Brain pericyte (primary cell): ENCODE data around the gene LLPH.
A peak's percentile ranks its signal among the peaks of the same experiment; 100 is the strongest.

ENCODE experiments used
- DNase-seq: peaks from one replicate; pipeline ENCODE4 v3.0.0-alpha.2; 2012; ENCODE audit warnings: low read depth, low spot score

LLPH gene

GRCh38 chr12:66142826-66143225 is 12.3 kb upstream of the LLPH start:
- no peak for DNase-seq

GRCh38 chr12:66141299-66141698 is 10.7 kb upstream of the LLPH start:
- no peak for DNase-seq

DNA sequence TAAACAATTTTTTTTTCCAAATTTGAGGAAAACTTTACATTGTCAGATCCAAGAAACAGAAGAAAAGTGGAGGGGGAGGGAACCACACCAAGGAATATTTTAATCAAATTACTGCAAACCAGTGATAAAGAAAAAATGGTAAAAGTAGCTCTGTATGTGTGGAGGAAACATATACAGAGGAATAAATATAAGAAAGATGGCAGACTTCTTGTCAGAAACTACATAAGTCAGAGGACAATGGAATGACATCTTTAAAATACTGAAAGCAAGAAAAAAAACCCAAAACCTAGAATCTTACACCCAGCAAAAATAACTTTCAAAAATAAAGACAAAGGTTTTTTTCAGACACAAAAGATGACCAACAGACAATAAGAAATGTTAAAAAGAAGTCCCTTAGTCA is 10.2 kb upstream of the LLPH start:
- no peak for DNase-seq

GRCh38 chr12:66139328-66139727 is 8.8 kb upstream of the LLPH start:
- DNase-seq: no peak

DNA sequence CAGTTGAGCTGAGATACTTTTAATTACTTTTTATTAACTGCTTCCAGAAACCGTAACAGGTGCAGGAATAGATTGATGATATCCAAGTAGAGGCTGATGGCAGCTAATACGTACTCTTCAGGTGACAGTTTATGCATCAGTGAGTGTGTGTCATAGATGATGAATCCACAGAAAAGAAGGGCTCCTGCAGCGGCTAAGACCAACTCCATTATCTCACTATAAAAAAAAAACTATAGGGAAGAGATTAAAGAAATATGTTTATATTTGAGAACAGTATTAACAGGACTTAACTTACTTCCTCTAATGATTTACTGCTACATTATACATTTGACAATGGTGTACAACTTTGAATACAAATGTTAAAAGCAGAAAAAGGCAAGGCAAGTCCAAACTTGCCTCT is 7.4 kb upstream of the LLPH start:
- DNase-seq: no peak

DNA sequence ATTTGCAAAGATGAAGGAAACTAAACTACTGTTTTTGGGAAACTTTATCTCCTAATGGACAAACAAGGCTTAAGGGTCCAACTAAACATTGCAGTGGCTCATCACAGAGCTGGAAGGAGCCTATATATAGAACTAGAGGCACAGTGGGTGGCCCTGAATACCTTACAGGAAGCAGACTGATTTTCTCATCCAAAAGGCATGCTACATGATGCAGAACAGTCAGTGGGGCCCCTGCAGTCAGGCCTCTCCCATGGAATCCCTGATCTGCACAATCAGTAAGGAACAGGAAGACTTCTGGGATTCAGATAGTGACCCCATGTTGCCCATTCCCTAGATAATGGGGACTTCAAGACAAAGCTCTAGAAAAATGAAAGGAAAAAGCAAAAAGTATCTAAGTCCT is 1.9 kb upstream of the LLPH start:
- DNase-seq: no peak

- no peak for DNase-seq
Measured at GRCh38 chr12:66131067-66131688, 628 bp upstream of the LLPH start.

DNA sequence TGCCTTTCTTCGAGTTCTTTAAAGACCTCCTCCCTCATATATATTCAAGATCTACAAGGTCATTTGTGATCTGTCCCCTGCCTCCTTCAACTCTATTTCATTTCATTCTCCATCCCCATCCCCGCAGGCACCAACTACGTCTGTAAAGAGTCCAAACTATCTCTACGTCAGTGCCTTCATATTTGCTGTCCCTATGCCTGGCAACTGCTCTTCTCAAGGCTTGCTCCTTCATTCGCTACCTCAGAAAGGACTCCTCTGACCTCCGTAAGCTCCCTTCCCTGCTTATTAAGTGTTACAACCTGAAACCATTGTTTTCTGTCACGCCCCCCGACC is 650 bp downstream of the LLPH start:
- no peak for DNase-seq

GRCh38 chr12:66127650-66128049 is 2.9 kb downstream of the LLPH start:
- DNase-seq: no peak

GRCh38 chr12:66120477-66120876 is 10.1 kb downstream of the LLPH start:
- DNase-seq: no peak

DNA sequence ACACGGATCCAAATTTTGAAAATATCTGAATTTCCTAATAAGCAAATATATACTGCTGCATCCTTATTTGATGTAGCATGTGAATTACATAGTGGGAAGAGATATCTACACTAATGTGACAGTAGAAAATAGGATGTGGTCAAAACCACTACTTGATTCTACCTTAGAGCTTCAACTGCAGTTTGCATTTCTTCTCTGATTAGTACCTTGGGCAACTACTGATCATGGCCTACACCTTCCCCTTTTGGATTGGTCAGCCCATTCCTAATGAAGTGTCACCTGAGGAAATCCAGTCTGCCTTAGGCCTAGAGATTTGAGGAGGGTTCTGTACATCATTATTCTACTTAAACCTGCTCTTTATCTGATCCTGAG is 10.7 kb downstream of the LLPH start:
- DNase-seq: no peak

DNA sequence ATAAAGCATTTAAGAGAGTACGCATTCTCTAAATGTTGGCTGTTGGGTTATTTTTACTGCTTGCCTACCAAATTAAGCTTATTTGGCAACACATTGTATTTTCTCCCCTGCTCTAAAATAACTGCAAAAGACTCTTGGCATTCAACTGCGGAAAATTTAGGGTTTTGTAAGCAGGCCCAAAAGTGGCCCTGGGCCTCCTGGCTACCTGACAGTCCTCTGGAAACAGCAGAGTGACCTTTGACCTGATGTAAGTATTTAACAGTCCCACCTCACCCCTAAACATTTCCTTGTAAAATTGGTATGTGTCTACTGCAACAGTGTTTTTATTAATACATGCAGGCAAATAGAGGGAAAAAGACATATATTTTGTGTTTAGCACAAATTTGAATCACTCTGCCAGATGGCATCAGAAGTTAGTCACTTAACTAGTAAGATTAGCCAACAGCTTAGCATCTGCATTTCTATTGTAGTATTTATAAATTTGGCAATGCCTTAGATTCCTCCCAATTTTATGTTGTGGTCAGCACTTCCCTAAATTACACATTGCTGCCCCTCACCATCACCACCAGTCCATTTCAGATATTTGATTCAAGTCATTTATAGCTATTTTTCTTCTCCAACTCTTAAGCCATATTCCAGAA is 11.2 kb downstream of the LLPH start:
- no peak for DNase-seq

GRCh38 chr12:66118240-66118891 is 12.2 kb downstream of the LLPH start:
- no peak for DNase-seq

DNA sequence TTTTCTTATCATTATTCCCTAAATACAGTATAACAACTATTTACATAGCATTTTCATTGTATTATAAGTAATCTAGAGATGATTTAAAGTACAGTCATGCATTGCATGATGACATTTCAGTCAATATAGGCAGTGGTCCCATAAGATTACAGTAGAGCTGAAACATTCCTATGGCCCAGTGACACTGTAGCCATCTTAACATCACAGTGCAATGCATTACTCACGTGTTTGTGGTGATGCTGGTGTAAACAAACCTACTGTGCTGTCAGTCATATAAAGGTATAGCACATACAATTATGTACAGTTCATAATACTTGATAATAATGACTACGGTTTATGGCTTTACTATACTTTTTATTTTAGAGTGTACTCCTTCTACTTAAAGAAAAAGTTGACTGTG is 13.3 kb downstream of the LLPH start:
- no peak for DNase-seq

- DNase-seq: no peak
Measured at GRCh38 chr12:66115071-66115600, 15.4 kb downstream of the LLPH start.

DNA sequence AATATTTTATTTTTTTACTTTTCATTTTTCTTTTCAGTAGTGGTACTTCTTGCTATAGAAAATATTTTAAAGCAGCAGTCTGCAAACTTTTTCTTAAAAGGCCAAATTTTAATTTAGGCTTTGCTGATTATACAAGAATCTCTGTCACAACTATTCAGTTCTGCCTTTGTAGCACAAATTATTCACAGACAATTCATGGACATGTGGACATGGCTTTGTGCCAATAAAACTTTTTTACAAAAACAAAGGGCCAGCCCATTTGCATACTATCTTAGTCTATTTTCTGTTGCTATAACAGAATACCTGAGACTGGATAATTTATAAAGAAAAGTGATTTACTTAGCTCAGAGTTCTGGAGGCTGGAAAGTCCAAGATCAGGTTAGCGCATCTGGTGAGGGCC is 17.1 kb downstream of the LLPH start:
- no peak for DNase-seq

DNA sequence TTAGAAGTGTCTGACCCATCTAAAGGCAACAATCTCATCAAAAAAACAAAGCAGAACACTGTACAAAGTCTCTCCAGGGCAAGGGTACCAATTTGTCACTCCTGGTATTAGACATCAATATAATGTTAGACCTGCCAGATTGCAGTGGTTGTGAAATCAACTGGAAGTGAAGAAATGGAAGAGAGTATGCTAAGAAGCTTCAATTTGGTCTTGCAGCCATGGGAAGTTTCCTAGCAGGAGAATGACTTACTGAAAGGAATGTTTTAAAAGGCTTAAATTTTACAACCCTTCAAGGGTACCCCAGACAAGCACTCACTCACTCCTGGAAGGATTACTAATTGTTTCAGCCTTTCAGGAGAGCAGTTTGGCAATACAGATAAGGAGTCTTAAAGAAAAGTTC is 18.9 kb downstream of the LLPH start:
- DNase-seq: no peak

GRCh38 chr12:66109056-66109455 is 21.5 kb downstream of the LLPH start:
- no peak for DNase-seq

- DNase-seq: no peak
Measured at GRCh38 chr12:66108386-66108785, 22.2 kb downstream of the LLPH start.

DNA sequence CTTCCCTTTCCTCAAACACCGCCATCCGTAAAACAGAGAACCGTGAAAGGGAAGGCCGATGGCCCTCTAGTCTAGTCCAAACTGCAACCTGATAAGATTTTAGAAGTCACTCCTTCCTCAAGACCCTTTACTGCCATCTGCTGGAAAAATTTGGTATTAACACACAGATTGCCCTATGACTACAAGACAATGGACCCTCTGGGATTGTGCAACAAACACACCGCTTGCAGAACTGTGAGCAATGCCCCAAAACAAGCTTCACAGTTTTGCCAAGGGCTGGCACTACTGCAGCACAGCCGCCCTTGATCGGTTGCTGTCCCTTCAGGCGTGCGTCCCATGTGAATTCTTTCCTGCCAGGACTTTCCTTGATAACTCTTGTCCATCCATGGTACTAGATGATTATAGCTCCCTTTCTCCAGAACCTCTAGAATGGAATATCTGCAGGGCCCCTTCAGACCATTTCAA is 23.1 kb downstream of the LLPH start:
- DNase-seq: peak; percentile 76

- no peak for DNase-seq
Measured at GRCh38 chr12:66103016-66103913, 27.3 kb downstream of the LLPH start.
